ENCODE results near the gene SH2D4B. TPM values are rescaled to one million over a fixed set of nuclear protein-coding genes. Genes with fewer than 3 reads are reported as not detected.

The SH2D4B gene
- total and polyA plus RNA-seq, 8 donors, result 0.09 to 0.37 (median 0.20) TPM

DNA sequence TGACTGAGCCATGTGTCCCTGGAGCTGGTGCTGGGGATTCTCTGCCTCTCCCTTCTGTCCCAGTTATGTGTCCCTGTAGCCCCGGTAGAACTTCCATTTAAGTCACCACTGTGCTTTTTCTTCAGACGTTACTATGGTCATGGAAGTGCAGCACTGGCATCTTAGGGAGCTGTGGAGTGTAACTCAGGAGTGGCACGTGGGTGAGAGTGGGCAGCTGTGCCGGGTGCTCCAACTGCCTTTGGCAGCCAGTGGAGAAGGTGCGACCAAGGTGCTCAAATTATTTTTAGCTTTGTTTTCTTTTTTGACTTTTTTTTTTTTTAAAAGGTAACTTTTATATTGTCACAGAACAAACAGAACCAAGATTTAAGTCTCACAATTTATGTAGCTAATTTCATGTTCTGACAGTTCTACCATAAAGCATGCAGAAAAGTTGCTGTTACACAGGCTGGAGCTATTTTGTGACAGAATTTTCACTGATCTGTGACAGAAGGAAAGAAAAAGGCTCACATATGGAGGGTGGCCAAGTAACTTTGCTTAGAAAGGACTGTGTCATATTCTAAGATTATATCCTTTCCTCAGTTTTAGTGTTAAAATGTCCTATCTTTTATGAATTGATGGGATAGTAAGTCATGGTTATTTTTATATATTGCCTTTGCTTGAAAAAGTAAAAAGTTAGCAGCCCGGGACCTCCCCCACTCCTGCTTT, 73.9 kb downstream of the SH2D4B start:
- intact Hi-C loops (cut with DNase I), result no loop called here
- ATAC-seq (no peak), DNase-seq (no peak)
- no peak overlapping the region for H3K4me3 ChIP-seq
- H3K4me1 ChIP-seq, result no peaks in the 10 kb centered on the region
- no peak overlapping the region for H3K27ac ChIP-seq
- H3K36me3 ChIP-seq, result no peaks in the 10 kb centered on the region
- TF ChIP-seq, protein P1, sequence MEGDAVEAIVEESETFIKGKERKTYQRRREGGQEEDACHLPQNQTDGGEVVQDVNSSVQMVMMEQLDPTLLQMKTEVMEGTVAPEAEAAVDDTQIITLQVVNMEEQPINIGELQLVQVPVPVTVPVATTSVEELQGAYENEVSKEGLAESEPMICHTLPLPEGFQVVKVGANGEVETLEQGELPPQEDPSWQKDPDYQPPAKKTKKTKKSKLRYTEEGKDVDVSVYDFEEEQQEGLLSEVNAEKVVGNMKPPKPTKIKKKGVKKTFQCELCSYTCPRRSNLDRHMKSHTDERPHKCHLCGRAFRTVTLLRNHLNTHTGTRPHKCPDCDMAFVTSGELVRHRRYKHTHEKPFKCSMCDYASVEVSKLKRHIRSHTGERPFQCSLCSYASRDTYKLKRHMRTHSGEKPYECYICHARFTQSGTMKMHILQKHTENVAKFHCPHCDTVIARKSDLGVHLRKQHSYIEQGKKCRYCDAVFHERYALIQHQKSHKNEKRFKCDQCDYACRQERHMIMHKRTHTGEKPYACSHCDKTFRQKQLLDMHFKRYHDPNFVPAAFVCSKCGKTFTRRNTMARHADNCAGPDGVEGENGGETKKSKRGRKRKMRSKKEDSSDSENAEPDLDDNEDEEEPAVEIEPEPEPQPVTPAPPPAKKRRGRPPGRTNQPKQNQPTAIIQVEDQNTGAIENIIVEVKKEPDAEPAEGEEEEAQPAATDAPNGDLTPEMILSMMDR (IDR thresholded peaks at IDR 0.05), result no peak
- H3K9me3 ChIP-seq, result no peaks in the 10 kb centered on the region
- no peaks in the 10 kb centered on the region for H3K27me3 ChIP-seq

- H3K9me3 ChIP-seq, result no peaks in the 10 kb centered on the region
Measured at GRCh38 chr10:80612261-80612660, 74.6 kb downstream of the SH2D4B start.

DNA sequence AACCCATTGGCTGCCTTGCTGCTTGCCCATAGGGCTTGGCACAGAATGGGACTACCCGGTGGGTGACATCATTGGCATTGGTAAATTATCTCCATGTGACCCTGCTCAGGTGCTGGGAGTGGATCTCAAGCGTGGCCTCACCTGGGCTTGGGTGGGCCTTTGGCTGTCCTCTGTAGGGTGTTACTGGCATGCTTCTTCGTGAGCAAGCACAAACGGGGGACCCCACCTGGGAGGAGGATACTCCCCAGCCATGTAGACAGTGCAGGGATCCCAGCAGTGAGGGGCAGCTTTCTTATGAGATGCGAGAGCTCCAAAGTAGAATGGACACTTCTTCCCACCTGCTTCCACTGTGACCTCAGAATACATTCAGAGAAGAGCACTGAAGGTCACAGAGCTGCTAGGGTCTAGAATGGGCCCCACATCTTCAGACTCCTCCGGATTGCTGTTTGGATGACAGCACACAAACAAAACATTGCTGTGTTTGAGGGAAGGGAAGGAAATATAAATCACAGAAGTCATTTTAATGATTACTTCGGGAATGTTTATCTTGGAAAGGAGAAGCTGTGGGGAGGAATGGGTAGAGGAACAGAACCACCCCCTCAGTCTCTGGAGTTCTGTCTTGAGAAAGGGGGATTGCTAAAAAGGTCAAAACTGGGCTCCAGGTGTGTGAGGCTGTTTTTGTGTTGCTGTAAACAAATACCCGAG, 75.9 kb downstream of the SH2D4B start:
- Histone ChIP-seq H3K27ac (no peak overlapping the region), H3K9me3 (no peaks in the 10 kb centered on the region), H3K4me1 (no peaks in the 10 kb centered on the region), H3K27me3 (no peaks in the 10 kb centered on the region), H3K36me3 (no peaks in the 10 kb centered on the region), H3K4me3 (no peak overlapping the region)
- TF ChIP-seq, protein P1 (IDR thresholded peaks at IDR 0.05), result no peak
- DNase-seq, result no peak
- ATAC-seq, result no peak
- intact Hi-C loops (cut with DNase I), result no loop called here

More at GRCh38 chr10:80612261-80612660, 74.6 kb downstream of the SH2D4B start:
- H3K4me3 ChIP-seq, result no peak overlapping the region
- H3K27ac ChIP-seq, result no peak overlapping the region
- H3K36me3 ChIP-seq, result no peaks in the 10 kb centered on the region
- H3K4me1 ChIP-seq, result no peaks in the 10 kb centered on the region
- intact Hi-C loops (cut with DNase I), result no loop called here
- ATAC-seq (no peak), DNase-seq (peak in 1 of 4 donors; percentile 5)
- TF ChIP-seq, protein P1 (IDR thresholded peaks at IDR 0.05), result no peak
- H3K27me3 ChIP-seq, result no peaks in the 10 kb centered on the region

GRCh38 chr10:80614576-80615416, 77.1 kb downstream of the SH2D4B start:
- H3K27ac ChIP-seq, result no peak overlapping the region
- no peaks in the 10 kb centered on the region for H3K27me3 ChIP-seq
- no peaks in the 10 kb centered on the region for H3K36me3 ChIP-seq
- DNase-seq (no peak), ATAC-seq (no peak)
- intact Hi-C loops (cut with DNase I), result no loop called here
- no peaks in the 10 kb centered on the region for H3K9me3 ChIP-seq
- H3K4me1 ChIP-seq, result no peaks in the 10 kb centered on the region
- no peak overlapping the region for H3K4me3 ChIP-seq
- TF ChIP-seq, protein P1 (IDR thresholded peaks at IDR 0.05), result no peak

DNA sequence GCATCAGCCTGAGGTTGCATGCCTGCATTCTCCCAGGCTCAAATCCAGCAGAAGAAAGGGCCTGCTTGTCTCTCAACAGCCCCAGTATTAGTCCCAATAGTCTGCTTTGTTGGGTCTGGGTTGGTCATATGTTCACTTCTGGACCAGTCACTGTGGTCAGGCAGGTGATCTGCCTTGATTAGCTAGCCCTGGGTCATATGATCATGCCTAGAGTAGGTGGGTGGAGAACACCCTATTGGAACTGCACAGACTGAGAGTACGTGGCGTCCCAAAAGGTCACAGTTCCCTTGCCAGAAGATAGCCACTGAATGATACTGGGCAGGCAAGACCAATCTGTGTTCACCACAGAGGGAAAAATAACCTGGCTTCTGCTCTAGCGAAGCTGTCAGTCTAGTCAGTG, 80.1 kb downstream of the SH2D4B start:
- ATAC-seq (no peak), DNase-seq (no peak)
- no peak overlapping the region for H3K27ac ChIP-seq
- no peak overlapping the region for H3K4me3 ChIP-seq
- no peaks in the 10 kb centered on the region for H3K36me3 ChIP-seq
- intact Hi-C loops (cut with DNase I), result no loop called here
- H3K9me3 ChIP-seq, result no peaks in the 10 kb centered on the region
- TF ChIP-seq, protein P1 (IDR thresholded peaks at IDR 0.05), result no peak
- no peaks in the 10 kb centered on the region for H3K27me3 ChIP-seq
- H3K4me1 ChIP-seq, result no peaks in the 10 kb centered on the region

Data from left lung (tissue), 10 donors.